Measurements from ENCODE around the gene PAPSS2.
"Not testable (repeated sequence)": the region's sequence is repeated elsewhere in the genome, so short reads cannot be mapped to it uniquely, and the experiment has no call there.

Gene PAPSS2

DNA sequence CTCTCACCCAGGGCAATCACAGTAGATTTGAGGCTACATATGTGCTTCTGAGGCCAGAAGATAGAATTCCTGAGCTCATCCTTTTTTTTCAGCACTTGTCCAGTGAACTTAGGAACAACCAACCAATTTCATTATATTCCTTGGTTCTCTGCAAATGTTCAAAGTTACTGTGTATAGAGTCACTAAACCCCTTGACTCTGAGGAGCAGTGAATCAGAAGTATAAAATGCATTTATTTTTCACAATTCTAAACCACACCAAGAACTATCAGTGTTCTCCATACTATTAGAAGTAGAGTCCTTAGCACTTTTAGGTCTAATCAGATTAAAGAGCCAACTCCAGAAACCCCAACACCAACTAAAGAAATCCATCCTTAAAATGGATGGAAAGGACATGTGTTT lies 19.6 kb upstream of the PAPSS2 start:
- FAIRE-seq (no peak), DNase-seq (ENCODE audit: insufficient read length, low spot score) (no peak)

DNA sequence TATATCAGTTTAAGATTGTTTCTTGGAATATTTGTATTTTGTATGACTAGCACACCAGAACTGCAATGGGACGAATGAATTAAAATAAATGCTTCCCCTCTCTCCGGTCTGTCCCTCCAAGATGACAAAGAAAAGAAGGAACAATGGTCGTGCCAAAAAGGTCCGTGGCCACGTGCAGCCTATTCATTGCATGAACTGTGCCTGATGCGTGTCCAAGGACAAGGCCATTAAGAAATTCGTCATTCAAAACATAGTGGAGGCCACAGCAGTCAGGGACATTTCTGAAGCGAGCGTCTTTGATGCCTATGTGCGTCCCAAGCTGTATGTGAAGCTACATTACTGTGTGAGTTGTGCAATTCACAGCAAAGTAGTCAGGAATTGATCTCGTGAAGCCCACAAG lies 17.2 kb upstream of the PAPSS2 start:
- DNase-seq (ENCODE audit: insufficient read length, low spot score) (no peak), FAIRE-seq (no peak)

DNA sequence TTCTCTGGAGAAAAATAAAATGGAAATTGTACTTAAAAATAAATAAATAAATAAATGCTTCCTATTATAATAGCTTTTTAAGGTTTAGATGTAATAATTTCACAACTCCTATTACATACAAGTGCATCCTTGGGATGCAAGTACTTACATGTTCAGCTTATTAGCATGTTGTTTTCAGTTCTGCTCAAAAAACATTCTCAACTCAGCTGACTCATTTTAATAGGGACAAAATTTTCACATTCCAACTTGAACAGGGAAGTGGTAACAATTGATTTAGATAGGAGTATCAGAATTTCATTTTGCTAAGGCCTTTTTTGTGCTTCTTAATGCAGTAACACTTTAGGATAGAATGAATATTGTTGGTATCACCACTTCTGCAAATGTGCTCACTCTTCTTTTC lies 16.7 kb upstream of the PAPSS2 start:
- no peak for DNase-seq (ENCODE audit: insufficient read length, low spot score)
- no peak for FAIRE-seq

DNA sequence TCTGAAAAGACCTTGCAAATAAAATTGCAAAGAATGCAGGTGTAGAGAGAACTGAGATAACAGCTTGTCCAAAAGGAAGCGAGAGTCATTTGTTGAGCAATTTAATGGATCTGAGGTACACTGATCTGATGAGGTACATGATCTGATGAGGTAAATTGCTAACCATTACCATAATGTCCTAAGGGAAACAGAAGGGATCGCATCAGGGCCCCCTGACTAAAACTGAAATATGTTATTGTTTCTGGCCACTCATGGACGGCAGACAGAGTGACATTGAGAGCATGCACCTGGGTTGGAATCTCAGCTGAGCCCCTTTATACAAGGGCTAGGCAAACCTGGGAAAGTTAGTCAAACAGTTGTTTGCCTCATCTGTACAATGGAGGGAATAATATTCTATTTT lies 15.8 kb upstream of the PAPSS2 start:
- FAIRE-seq (no peak), DNase-seq (ENCODE audit: insufficient read length, low spot score) (no peak)

DNA sequence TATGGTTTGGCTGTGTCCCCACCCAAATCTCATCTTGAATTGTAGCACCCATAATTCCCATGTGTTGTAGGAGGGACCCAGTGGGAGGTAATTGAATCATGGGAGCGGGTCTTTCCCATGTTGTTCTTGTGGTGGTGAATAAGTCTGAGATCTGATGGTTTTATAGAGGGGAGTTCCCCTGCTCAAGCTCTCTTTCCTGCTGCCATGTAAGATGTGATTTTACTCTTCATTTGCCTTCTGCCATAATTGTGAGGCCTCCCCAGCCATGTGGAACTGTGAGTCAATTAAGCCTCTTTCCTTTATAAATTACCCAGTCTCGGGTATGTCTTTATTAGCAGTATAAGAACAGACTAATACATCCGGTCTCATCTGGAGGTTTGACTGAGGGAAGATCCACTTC lies 15.2 kb upstream of the PAPSS2 start:
- not testable (repeated sequence) for DNase-seq (ENCODE audit: insufficient read length, low spot score); FAIRE-seq

DNA sequence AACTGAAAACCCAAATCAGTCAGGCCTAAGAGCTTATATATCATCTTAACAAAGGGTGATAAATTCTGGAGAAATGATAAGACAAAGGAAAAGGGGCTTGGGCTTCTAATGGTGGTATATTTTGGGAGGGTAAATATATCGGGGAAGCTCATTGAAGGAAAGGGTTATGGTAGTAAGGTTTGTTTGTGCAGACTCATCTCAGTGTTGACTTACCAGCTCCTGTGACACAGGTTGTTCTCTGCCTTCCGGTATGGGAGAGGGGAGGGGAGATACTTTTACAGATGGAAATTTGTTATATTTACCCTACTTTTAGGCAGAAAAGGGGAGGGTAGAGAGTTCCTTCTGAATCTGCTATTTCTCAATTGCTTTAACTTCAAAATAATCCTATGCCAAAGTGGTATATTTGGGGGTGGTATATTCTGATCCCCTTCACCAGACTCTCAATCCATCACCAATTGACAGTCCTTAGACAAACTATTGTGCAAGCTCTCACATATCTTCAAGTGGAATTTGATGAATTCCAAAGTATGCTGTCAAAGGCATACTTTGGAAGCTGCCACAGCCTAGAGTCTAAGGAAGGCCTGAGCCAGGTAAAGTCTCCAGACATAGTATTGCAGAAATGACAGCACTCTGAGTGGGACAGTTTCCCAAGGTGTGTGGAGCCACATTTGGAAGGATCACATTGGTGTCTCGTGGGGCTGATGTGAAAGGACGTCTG lies 13.3 kb upstream of the PAPSS2 start:
- FAIRE-seq = no peak
- DNase-seq (ENCODE audit: insufficient read length, low spot score) = no peak

DNA sequence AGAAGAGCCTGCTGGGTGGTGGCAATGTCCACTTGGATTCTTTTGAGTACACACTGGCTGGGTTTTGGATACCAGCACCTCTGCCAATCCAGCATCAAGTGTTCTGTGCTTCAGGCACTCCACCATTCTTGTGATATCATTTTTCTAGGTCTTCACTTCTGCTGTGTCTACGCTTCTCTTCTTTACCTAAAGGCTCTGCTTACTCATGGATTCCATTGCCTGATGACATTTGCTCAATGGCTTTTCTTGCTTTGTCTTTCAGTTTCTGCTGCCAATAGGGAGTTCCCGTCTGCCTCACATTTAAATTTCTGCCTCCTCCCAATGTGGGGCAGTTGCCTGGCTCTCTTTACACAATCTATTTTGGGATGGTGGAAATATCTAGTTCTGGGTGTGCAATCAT lies 12.7 kb upstream of the PAPSS2 start:
- FAIRE-seq = no peak
- DNase-seq (ENCODE audit: insufficient read length, low spot score) = no peak

DNA sequence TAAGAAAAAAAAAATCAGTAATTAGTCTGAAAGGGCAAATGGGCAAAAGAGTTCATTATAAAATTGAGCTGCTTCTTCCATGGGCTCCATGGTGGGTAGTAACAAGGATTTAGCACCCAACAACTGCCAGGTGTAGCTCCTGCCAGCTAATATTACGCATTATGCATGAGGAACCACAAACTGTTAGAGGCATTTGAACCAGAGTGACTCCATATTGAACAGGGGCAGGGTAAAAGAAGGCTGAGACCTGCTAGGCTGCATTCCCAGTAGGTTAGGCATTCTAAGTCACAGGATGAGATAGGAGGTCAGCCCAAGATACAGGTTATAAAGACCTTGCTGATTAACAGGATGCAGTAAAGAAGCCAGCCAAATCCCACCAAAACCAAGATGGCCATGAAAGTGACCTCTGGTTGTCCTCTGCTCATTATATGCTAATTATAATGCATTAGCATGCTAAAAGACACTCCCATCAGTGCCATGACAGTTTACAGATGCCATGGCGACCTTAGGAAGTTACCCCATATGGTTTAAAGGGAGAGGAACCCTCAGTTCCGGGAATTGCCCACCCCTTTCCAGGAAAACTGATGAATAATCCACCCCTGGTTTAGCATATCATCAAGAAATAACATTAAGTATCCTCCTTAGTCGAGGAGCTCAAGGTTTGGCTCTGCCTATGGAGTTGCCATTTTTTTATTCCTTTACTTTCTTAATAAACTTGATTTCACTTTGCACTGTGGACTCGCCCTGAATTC lies 8.7 kb upstream of the PAPSS2 start:
- DNase-seq (ENCODE audit: insufficient read length, low spot score) = no peak
- no peak for FAIRE-seq

DNA sequence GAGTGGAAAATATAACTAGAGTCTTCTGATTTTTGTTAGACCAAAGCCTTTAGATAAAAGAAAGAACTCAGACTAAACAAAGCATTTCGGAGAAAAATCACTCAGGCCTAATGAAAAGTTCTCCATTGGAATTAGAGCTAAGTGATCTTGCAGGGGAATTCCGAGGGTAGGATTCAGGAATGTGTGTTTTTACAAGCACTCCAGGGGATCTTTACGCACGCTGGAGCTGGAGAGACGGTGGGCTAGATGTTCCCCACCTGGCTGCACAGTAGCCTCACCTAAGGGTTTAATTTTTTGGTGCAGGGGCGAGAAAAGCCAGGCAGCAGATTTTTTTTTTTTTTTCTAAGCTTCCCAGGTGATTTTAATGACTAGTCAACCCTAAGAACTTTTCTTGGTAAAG lies 7.9 kb upstream of the PAPSS2 start:
- no peak for DNase-seq (ENCODE audit: insufficient read length, low spot score)
- no peak for FAIRE-seq

DNA sequence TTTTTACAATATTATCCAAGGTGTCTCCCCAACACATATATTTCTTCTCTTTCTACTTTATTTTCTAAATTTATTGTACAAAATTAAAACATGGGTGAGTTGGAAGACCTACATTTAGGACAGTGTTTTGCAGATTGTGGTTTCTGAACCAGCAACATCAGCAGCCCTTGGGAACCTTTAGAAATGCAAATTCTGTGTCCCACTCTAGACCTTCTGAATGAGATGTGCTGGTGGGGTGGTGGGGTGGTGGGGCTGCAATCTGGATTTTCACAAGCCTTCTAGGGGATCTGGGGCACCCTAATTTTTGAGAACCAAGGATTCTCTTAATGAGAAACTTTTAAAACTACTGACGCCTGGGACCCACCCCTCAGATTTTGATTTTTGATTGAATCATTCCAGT lies 7.4 kb upstream of the PAPSS2 start:
- no peak for FAIRE-seq
- no peak for DNase-seq (ENCODE audit: insufficient read length, low spot score)

DNA sequence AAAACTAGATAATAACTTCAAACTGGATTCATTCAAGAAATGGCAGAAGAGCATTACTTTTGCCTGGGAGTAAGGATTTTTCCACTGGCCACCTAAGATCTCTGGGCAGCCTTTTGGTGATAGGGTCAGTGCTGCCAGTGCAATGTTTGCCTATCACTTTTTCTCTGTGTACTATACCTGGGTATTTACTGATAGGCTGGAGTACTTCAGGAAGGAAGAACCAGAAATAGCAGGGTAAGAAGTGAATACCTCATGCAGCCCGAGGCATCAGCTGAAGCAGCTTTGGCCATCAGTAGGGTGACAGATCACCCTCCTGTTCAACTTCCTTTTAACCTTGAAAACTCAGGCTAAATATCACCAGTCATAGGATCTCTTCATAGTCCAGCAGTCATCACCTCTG lies 5.5 kb upstream of the PAPSS2 start:
- FAIRE-seq (no peak), DNase-seq (ENCODE audit: insufficient read length, low spot score) (no peak)

DNA sequence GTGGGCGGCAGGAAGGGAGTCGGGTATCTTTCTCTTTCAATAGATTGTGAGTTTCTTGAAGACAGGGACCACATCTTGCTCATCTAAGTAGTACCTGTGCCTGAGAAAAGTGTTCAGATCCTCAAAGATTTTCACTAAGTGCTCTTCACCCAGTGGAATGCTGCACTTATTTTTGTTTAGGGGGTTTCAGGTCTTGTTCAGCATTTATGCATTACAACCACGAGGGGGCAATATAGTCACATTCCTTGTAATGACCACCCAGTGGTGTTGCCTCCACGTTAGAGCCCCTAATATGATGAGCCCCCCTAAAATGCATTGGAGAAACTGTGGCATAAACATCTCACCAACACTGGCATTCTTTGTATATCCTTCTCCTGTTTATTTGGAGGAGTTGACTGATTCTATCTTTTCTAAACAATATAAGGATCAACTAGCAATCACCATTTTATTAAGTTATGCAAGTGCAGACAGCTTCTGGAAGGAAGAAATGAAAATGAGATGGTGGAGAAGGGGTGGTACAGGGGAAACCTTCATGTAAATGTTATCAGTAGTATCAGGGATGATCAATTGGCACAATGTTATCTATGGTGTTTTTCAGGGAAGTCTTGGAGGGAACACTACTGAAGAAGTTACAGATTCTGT lies 3.1 kb upstream of the PAPSS2 start:
- peak; percentile 59 for DNase-seq (ENCODE audit: insufficient read length, low spot score)
- FAIRE-seq = no peak

DNA sequence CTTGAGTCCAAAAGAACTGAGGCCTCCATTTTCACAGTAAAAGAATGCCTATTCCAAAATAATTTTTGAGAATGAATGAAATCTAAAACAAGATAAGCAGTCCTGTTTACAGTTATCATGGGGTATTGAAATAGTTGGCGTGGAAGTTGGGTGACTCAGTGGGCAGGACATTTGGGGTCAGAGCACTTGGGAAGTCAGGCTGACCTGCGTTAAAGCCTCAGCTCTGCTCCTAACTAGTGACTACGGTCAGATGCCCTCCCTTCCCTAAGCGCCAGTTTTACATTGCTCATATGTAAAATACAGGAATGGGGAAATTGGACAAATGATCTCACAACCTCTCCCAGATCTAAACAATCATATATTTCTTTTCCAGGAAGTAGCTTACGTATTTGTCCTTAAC lies 2.3 kb upstream of the PAPSS2 start:
- DNase-seq (ENCODE audit: insufficient read length, low spot score) (no peak), FAIRE-seq (peak; percentile 74)

DNA sequence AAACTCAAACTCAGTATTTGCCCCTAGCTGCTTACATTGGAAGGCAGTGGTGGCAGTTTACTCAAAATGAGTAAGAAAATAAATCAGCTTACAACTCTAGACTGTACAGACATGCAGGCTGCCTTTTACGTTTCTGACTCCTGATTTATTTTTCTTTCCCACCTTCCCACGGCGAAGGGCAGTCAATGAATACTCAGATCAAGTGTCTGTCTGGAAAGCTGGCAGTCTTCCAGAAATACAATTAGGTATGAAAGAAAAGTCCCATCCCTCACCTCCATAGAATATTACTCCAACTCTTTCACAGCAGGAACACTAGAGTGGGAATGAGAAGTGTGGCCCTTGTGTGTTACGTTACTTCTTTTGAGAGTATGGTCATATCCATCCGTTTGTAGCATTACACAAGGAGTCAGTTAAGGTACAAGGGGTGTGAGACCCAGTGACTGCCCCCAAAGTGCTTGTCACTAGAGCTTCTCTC lies 1.3 kb upstream of the PAPSS2 start:
- no peak for FAIRE-seq
- no peak for DNase-seq (ENCODE audit: insufficient read length, low spot score)

DNA sequence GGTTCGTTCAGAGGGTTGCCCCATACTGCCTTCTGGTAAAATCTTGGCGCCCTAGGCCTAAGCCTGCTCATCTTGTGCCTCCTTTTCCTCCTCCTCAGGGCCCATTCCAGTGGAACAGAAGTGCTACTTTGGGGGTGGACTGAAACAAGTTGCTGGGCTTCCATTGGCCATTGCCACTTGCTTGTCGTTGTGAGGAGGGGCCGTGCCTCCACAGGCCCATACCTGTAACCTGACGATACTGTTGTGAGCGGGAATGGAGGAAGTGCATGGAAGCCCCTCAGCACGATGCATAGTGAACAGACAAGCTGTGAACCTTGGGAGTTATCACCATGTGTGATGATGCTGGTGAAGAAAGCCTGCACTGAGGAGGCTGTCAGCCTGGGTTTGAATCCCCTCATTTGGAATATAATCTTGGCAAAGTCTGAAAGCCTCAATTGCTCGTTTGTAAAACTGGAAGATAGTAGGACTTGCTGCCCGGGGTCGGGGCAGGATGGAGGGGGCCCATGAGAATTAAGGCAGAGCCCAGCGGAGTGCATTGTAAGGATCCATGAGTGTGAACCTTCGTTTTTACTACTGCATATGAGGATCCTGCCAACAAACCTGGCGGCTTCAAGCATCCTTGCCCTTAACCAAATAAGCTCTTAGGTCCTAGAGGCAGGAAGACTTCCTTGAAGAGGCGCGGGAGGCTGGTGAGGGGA lies 671 bp upstream of the PAPSS2 start:
- FAIRE-seq (no peak), DNase-seq (ENCODE audit: insufficient read length, low spot score) (no peak)

DNA sequence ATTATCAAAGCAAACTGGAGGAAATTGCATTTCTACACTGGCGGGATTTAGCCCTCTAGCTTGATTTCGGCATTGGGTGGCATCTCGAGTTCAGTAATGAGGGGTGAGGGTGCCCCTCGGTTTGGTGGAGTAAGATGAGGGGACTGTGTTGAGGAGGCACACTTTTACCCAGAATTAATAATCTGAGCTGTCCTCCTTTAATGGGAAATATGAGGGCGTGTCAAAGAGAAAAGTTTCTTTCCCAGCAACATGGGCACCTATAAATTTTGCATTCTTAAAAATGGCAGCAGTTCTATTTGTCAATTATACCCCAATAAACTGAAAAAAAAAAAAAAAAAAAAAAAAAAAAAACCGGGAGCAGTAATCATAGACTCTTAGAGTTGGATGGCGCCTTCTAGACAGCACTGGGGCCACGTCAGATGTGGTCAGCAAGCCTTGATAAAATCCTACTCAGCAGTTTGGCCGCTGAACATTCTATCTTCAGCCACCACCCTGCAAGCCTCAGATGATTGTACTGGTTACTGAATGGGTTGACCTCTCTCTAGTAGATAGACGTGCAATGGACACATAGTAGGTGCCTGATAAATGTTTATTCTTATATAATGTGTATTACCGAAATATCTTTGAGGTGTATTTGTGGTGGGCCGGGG lies 931 bp downstream of the PAPSS2 start:
- FAIRE-seq (no peak), DNase-seq (ENCODE audit: insufficient read length, low spot score) (no peak)

DNA sequence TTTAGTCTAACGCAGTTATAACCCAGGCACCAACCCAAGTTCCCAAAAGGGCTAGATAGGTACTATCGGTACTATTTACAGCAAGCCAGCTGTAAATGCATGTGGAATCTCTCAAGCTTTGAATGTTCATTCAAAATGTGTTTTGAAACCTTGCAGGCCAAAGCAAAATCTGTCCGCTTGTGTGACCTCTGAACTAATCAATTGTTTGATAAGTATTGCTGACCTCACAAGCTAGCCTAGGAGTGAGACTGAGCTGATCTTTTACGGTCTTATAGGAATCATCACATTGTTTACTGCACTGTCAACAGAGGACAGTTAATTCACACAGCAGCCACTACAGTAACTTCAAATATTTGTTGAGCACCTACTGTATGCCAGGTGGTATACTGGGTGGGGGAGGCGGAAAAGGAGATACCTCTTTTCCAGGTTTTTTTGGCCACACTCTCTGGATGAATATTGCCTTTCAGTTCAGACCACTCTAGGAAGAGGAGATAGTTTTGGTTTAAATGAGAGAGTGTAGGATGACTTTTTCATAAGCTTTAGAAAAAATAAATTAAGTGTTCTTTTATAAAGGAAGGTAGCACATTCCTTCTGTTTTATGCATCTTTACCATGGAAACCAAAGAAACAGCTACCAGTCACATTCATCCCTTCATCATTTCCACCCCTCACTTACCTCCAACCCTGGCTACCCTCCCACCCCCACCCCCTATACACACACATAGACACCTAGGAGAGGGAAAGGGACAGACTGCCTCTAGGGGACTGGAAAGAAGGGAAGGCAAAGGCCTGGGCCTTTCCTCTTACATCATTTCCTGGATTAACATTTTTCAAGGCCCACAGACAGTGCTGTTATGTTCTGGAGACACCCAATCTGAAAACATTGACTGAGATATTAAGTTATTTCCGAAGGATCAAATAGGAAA lies 2.4 kb downstream of the PAPSS2 start:
- DNase-seq (ENCODE audit: insufficient read length, low spot score) = no peak
- FAIRE-seq = no peak

DNA sequence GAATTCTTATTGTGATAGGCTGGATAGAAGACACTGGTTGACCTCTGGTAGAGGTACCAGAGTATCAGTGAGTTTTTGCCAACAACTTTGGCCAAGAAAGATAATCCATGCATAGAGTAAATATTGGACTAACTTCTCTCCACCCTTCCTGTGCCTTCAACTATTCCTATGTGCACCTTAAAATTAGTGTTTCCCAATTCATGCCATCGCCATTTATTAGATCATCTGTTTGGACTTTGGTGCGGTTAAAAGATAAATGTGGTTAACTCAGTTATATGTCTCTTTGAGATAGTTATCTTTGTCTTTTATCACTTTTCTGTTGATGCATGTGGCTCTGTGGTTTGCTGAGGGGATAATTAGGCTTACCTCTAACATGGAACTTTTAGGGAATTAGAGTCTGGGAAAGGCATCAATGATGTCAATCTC lies 4.6 kb downstream of the PAPSS2 start:
- no peak for DNase-seq (ENCODE audit: insufficient read length, low spot score)
- FAIRE-seq = no peak

DNA sequence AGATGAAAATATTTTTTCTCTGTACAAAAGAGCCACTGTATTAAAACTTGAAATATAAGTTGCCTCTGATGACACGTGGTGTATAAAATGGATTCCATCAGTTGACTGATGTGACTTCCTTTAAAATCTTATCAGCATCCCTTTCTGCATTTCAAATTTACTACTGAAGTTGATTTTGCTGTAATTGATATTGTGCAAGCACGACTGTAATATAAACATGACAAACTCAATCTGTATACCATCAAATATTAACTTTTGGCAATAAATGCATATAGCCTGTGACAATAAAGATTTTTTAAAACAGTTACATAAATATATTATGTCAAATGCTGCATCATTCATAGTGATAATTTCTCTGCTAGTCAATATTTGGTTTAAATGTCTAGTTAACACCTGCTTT lies 7.8 kb downstream of the PAPSS2 start:
- DNase-seq (ENCODE audit: insufficient read length, low spot score) (no peak), FAIRE-seq (no peak)
